ENCODE measurements around the gene ACSS1. TPM values are rescaled to one million over a fixed set of nuclear protein-coding genes. Genes with fewer than 3 reads are reported as not detected.

ACSS1 gene
- polyA plus RNA-seq, 2 of the 4 experiments (the other 2 are of a cell fraction) = 7.2 to 7.6 TPM

- CTCF ChIA-PET = interaction anchor here (0.6 to 2.5 kb wide), 8 partner anchors 9 to 315 kb away, joined by 3 to 12 read pairs (median 4); no protein-coding TSS in a partner anchor
Observed at GRCh38 chr20:25084626-25085187, 26.8 kb upstream of the ACSS1 start.

GRCh38 chr20:25083773-25084625 is 26.1 kb upstream of the ACSS1 start:
- peak overlapping the region; percentile 13 to 37; a peak in 3 of 6 replicates for H3K27ac ChIP-seq
- ChIA-PET CTCF (interaction anchor here (0.7 to 2.6 kb wide), 7 partner anchors 9 to 95 kb away, joined by 3 to 12 read pairs (median 5); no protein-coding TSS in a partner anchor), POLR2A (no interaction called here)
- H3K4me1 ChIP-seq = peaks cover 14% of the 10 kb centered on the region
- no peak for TF ChIP-seq MAX (IDR thresholded peaks at IDR 0.05)
- TF ChIP-seq HMGXB4 (CRISPR knock-in tag; IDR thresholded peaks at IDR 0.05; ENCODE audit: borderline replicate concordance) = no peak
- TF ChIP-seq CTCF (IDR thresholded peaks at IDR 0.05) = no peak
- TF ChIP-seq NFE2L2 (conservative IDR thresholded peaks at IDR 0.05; ENCODE audit: low read length) = no peak
- TF ChIP-seq JUN (IDR thresholded peaks at IDR 0.05) = no peak
- TF ChIP-seq JUNB (IDR thresholded peaks at IDR 0.05) = no peak
- no peak for DNase-seq (ENCODE audit: low read depth in 1 of 2, low spot score in 1 of 2)
- peak overlapping the region; percentile 43 for H3K4me3 ChIP-seq
- peak overlapping the region; percentile 97 for H3K4me2 ChIP-seq
- ATAC-seq = peak; percentile 36 to 58; a peak in 3 of 6 replicates
- H3K9me3 ChIP-seq = 0 out of 3 replicates have a peak, but pooled peaks cover 2% of the 10 kb centered on the region
- FAIRE-seq = no peak
- 57% methylated on average over 49 of the region's 54 CpGs for WGBS (ENCODE audit: missing lambda C conversion rate)

More at GRCh38 chr20:25084626-25085187, 26.8 kb upstream of the ACSS1 start:
- peaks cover 14% of the 10 kb centered on the region for H3K4me1 ChIP-seq
- H3K4me3 ChIP-seq = peak overlapping the region; percentile 43
- POLR2A ChIA-PET = no interaction called here
- H3K4me2 ChIP-seq = peak overlapping the region; percentile 97
- no peak for TF ChIP-seq RCOR1 (IDR thresholded peaks at IDR 0.05; ENCODE audit: low read depth, low read length)
- no peak for TF ChIP-seq HES2 (IDR thresholded peaks at IDR 0.05)
- TF ChIP-seq TFCP2L1 (CRISPR knock-in tag; IDR thresholded peaks at IDR 0.05) = no peak
- no peak for TF ChIP-seq ELK1 (IDR thresholded peaks at IDR 0.05; ENCODE audit: low read depth, low read length)
- no peak for TF ChIP-seq KDM5A (IDR thresholded peaks at IDR 0.05)
- no peak for TF ChIP-seq TP53 (CRISPR knock-in tag; IDR thresholded peaks at IDR 0.05)
- TF ChIP-seq BCL3 (IDR thresholded peaks at IDR 0.05) = no peak
- no peak for TF ChIP-seq FOSB (CRISPR knock-in tag; IDR thresholded peaks at IDR 0.05)
- TF ChIP-seq MAFK (IDR thresholded peaks at IDR 0.05; ENCODE audit: partially characterized antibody) = no peak
- TF ChIP-seq HDAC2 (IDR thresholded peaks at IDR 0.05) = no peak
- no peak for TF ChIP-seq BHLHE40 (IDR thresholded peaks at IDR 0.05; ENCODE audit: low read depth, low read length)
- TF ChIP-seq GATA3 (IDR thresholded peaks at IDR 0.05; ENCODE audit: borderline replicate concordance) = no peak
- TF ChIP-seq ZSCAN20 (CRISPR knock-in tag; IDR thresholded peaks at IDR 0.05) = no peak
- TF ChIP-seq ATOH8 (CRISPR knock-in tag; IDR thresholded peaks at IDR 0.05; ENCODE audit: low read depth) = no peak
- TF ChIP-seq CHD2 (IDR thresholded peaks at IDR 0.05; ENCODE audit: low read length, partially characterized antibody) = no peak
- peak overlapping the region; percentile 13 to 37; a peak in 4 of 6 replicates for H3K27ac ChIP-seq
- H3K9me3 ChIP-seq = 0 out of 3 replicates have a peak, but pooled peaks cover 2% of the 10 kb centered on the region
- ATAC-seq (peak; percentile 37 to 63; a peak in 4 of 6 replicates), FAIRE-seq (no peak), DNase-seq (ENCODE audit: low read depth in 1 of 2, low spot score in 1 of 2) (peak in 1 of 2 experiments; percentile 59)
- WGBS (ENCODE audit: missing lambda C conversion rate) = 20% methylated on average over 34 of the region's 36 CpGs

Data from A549 (cell line).